Activated naive CD8-positive, alpha-beta T cell treated with anti-CD3 and anti-CD28 coated beads, Interleukin-2, amount 50 U/mL, for 24 hours (primary cell): ENCODE results near the gene SERTAD2.
A peak's percentile ranks its signal among the peaks of the same experiment; 100 is the strongest.

Experiments used
- ATAC-seq: fragments of 150-1000 bp; cut with Tn5 transposase; one replicate; pipeline ENCODE4 v1.10.0; 2021
- DNase-seq: peaks from one replicate; pipeline ENCODE4 v3.0.0; 2021
- H3K27ac Mint-ChIP-seq: one replicate; pipeline ENCODE4 v1.8.0; 2021; ENCODE audit warnings: mild to moderate bottlenecking, mixed read lengths
- H3K27me3 Mint-ChIP-seq: one replicate; pipeline ENCODE4 v1.8.0; 2021; ENCODE audit warnings: mixed read lengths
- H3K36me3 Mint-ChIP-seq: one replicate; pipeline ENCODE4 v1.8.0; 2021; ENCODE audit warnings: low read depth, mixed read lengths
- H3K4me1 Mint-ChIP-seq: one replicate; pipeline ENCODE4 v1.8.0; 2021; ENCODE audit warnings: mixed read lengths
- H3K4me3 Mint-ChIP-seq: one replicate; pipeline ENCODE4 v1.8.0; 2021; ENCODE audit warnings: mild to moderate bottlenecking, moderate library complexity, mixed read lengths
- H3K9me3 Mint-ChIP-seq: one replicate; pipeline ENCODE4 v1.8.0; 2021; ENCODE audit warnings: mixed read lengths

The SERTAD2 gene

DNA sequence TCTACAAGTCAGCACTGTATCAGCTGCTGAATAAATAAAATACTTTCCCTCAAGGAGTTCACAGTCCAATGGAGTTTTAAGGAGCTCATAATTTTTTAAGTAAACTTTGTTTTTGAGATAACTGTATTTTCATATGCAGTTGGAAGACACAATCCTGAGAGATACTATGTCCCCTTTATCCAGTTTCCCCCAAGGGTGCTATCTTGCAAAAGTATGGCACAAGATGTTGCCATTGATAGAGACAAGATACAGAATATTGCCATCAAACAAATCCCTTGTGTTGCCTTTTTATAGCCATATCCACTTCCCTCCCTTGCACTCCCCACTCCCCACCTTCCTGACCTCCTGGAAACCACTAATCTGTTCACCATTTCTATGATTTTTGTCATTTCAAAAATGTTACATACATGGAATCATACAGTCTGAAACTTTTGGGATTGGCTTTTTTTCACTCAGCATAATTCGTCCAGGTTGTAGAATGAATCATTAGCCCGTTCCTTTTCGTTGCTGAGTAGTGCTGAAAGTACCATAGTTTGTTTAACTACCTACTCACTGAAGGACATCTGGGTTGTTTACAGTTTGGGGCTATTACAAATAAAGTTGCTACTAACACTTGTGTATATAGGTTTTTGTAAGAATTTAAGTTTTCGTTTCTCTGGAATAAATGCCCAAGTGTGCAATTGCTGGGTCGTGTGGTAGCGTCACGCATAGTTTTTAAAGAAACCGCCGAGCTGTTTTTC, 30.2 kb upstream of the SERTAD2 start:
- Mint-ChIP-seq H3K9me3 (no peaks in the 10 kb centered on the region), H3K4me1 (peaks cover 41% of the 10 kb centered on the region)

DNA sequence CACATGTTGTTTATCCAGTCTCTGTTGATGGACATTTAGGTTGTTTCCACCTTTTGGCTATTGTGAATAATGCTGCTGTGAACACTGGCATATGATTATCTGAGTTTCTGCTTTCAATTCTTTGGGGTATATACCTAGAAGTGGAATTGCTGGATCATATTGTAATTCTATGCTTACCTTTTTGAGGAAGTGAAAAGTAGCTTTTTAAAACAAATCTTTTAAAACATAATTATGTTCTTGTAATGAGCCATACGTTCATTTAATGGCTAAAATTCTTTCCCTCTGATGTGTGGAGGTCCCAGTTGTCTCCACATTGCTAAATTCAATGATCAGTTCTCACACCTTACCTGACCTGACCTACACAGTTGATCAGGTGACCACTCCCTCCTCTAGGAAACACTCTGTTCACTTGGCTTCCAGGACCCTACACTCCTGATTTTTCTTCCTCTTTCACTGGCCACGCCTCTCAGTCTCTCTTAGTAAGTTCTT, 27.8 kb upstream of the SERTAD2 start:
- no peak for DNase-seq
- Mint-ChIP-seq H3K27ac (no peak overlapping the region), H3K9me3 (no peaks in the 10 kb centered on the region), H3K4me3 (no peak overlapping the region), H3K4me1 (peaks cover 51% of the 10 kb centered on the region), H3K27me3 (no peaks in the 10 kb centered on the region), H3K36me3 (no peaks in the 10 kb centered on the region)
- ATAC-seq, result no peak

More for the DNA sequence above, 30.2 kb upstream of the SERTAD2 start:
- Mint-ChIP-seq H3K36me3 (peaks cover 2% of the 10 kb centered on the region), H3K27me3 (no peaks in the 10 kb centered on the region), H3K27ac (no peak overlapping the region), H3K4me3 (no peak overlapping the region)
- no peak for DNase-seq
- ATAC-seq, result no peak

DNA sequence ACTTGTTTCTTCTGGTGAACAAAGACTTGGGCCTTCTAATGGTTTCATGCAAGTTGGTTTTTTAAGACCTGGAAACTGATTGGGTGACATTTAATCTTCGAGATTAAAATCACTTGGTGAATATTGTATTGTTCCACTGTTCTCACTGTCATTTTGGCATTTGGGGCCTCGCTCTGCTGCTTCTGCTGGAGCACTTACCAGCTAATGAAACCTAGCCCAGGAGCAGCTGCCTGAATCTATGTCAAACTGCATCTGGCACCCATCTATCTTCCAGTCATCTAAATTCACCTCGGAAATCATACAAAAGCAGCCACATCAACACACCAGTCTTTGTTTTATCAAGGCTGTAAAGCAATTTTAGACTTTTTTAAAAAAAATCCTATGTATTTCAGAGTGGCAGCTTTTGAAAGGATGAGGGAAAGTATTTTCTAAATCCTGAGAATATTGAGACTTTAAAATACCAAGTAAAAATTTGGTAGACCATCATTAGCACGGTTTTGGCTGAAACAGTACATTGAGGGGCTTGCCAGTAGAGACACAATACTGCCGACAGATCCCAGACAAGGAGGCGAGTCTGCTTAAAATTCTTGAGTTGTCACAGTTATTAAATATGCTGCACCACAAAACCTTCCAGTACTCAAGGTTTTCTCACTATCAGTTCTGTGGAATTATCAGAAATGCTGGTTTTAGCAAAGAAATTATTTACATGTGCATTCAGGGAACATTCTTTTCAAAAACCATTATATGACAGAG, 26.1 kb upstream of the SERTAD2 start:
- Mint-ChIP-seq H3K36me3 (no peaks in the 10 kb centered on the region), H3K27me3 (no peaks in the 10 kb centered on the region), H3K4me3 (peak overlapping the region; percentile 35), H3K4me1 (peaks cover 59% of the 10 kb centered on the region), H3K27ac (peak overlapping the region; percentile 86), H3K9me3 (no peaks in the 10 kb centered on the region)
- DNase-seq (peak; percentile 35), ATAC-seq (peak; percentile 29)

DNA sequence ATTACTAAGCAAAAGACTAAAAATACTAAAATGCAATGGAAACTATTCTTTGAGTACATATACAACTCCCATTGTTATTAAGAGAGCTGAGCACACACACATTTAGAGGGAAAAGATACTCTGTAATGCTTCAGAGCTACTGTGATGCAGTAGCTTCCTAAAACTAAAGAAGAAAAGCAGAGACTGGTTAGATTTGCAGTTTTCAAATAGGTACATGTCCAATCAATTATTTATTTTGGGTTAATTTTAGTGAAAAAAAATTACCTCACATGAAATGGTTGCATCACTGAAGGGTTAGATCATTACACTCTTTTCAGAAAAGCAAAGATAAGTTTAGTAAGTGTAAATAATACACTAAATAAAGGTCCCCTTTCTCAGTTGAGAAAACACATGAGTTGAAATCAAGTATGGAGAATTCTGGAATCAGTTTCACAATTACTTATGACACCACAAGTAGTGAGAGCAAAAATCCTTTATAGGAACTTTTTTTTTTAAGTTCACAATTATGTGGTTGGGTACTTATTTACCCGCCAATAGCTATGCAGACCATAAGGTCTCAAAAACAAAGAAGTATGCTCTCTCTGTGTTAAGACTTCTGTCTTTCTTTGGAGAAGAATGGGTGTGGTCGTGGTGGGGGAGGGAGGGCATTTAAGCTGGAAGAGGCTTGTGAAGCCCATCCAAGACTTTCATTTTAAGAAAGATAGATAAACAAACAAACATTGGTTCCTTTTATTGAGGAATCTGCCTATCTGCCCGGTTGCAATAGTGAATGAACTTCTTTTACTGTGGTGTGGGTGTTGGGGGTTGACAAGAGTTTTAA, 25.3 kb upstream of the SERTAD2 start:
- no peaks in the 10 kb centered on the region for H3K36me3 Mint-ChIP-seq
- H3K4me3 Mint-ChIP-seq, result peak overlapping the region; percentile 35
- DNase-seq, result no peak
- no peak for ATAC-seq
- no peaks in the 10 kb centered on the region for H3K27me3 Mint-ChIP-seq
- H3K9me3 Mint-ChIP-seq, result no peaks in the 10 kb centered on the region
- peaks cover 60% of the 10 kb centered on the region for H3K4me1 Mint-ChIP-seq
- peak overlapping the region; percentile 86 for H3K27ac Mint-ChIP-seq

DNA sequence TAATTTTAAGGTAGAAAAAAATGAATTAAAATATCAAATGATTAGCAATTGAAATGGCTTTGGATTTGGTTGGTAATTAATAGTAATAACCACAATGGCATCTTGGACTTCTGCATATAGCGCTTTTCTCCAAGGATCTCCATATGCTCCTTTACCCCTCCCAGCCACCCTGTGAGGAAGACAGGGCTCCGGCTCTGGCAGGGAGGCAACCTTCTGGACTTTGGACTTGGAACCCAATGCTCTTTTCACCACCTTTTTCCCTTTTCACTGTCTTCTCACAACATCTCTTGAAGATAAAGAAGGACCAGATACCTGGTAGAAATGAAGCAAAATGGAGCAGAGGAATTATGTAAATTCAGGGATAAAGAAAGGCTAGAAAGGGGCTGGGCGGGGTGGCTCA, 23.8 kb upstream of the SERTAD2 start:
- Mint-ChIP-seq H3K4me3 (no peak overlapping the region), H3K36me3 (no peaks in the 10 kb centered on the region), H3K9me3 (no peaks in the 10 kb centered on the region), H3K4me1 (peaks cover 63% of the 10 kb centered on the region), H3K27ac (peak overlapping the region; percentile 47), H3K27me3 (no peaks in the 10 kb centered on the region)
- DNase-seq (no peak), ATAC-seq (no peak)

DNA sequence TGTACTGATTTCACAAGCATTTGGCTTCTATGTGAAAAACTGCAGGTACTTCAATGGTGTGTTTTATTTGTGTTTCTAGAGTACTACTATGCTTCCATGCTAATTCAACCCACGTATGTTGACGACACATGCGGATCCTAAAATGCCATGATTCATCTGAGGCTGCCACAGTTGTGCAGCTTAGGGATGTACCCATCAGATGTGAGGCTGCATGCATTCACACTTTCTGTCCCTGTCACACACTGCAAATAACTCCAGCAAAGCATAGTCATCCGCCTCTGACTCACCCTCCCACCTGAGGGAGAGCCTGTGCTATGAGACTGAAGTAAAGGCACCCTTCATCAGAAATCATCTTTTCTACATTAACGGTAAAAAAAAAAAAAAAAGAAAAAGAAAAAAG, 22.1 kb upstream of the SERTAD2 start:
- Mint-ChIP-seq H3K4me1 (peaks cover 61% of the 10 kb centered on the region), H3K9me3 (no peaks in the 10 kb centered on the region), H3K36me3 (no peaks in the 10 kb centered on the region), H3K27ac (peak overlapping the region; percentile 71), H3K27me3 (no peaks in the 10 kb centered on the region), H3K4me3 (peak overlapping the region; percentile 17)
- peak; percentile 71 for DNase-seq
- peak; percentile 100 for ATAC-seq

DNA sequence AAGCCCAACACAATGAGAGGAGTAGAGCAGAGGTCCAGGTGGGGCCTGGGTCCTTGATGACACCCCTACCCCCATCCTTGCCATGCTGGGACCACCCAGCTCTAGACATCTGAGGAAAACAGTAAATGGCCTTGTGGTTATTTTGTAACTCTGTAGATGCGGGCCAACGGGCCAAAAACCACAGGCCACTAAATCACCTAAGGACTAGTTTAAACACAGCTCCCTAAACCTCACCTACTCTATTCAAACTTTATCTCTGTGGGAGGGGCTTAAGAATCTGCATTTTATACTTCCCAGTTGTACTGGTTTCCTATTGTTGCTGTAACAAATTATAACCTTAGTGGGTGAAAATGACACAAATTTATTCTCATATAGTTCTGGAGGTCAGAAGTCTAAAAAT, 19.0 kb upstream of the SERTAD2 start:
- no peaks in the 10 kb centered on the region for H3K9me3 Mint-ChIP-seq
- no peaks in the 10 kb centered on the region for H3K36me3 Mint-ChIP-seq
- H3K4me1 Mint-ChIP-seq, result peaks cover 40% of the 10 kb centered on the region
- no peak for ATAC-seq
- H3K27ac Mint-ChIP-seq, result no peak overlapping the region
- no peak overlapping the region for H3K4me3 Mint-ChIP-seq
- no peaks in the 10 kb centered on the region for H3K27me3 Mint-ChIP-seq
- DNase-seq, result no peak

DNA sequence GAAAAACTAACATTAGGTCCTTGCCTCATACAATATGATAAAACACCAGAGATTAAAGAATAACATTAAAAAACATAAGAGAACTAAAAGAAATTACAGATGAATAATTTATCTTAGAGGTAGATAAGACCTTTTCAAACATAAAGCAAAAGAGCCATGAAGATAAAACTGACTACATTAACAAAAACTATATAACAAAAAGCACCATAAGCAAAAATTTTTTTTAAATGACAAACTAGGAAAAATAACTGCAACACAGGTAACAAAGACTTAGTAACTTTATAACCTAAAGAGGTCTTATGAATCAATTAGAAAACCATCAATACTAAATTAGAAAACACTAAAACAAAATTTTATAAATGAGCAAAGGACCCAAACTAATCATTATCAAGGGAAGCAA, 16.3 kb upstream of the SERTAD2 start:
- DNase-seq (no peak), ATAC-seq (no peak)
- H3K36me3 Mint-ChIP-seq, result no peaks in the 10 kb centered on the region
- no peaks in the 10 kb centered on the region for H3K27me3 Mint-ChIP-seq
- H3K4me3 Mint-ChIP-seq, result no peak overlapping the region
- no peak overlapping the region for H3K27ac Mint-ChIP-seq
- peaks cover 40% of the 10 kb centered on the region for H3K4me1 Mint-ChIP-seq
- H3K9me3 Mint-ChIP-seq, result no peaks in the 10 kb centered on the region

DNA sequence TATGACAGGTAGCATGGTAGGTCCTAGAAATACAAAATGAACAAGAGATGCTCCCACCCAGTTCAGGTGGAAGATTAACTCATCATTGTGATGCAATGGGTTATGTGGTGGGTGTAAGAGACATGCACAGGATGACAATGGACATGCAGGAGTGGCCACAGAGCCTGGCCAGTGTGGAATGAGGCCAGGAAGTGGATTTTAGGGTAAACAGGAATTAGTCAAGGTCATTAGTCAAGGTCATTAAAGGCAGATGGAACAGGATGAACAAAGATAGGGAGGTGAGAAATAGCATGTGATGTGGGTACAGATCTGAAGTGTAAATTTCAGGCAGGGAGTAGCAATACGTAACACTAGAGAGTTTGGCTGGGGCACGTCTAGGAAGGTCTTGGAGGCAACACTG, 15.6 kb upstream of the SERTAD2 start:
- Mint-ChIP-seq H3K36me3 (no peaks in the 10 kb centered on the region), H3K4me1 (peaks cover 41% of the 10 kb centered on the region)
- DNase-seq, result no peak

DNA sequence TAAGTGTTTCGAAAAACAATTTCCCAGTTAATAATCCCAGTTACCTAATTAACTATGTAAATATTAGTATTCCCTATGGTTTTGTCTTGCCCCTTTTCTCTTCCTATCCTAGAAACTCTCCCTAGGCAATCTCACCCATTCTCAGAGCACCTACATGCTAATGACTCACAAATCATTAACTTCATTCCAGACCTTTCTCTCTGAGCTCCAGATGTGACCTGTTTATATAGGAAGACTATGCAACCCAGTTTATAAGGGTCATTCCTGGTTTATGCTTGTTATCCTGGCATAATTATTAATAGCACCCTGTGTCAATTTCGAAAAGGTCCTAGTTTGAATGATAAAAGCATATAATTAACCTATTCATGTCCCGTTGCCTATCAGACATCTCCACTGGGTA, 14.8 kb upstream of the SERTAD2 start:
- Mint-ChIP-seq H3K9me3 (no peaks in the 10 kb centered on the region), H3K36me3 (no peaks in the 10 kb centered on the region), H3K4me1 (peaks cover 46% of the 10 kb centered on the region), H3K27ac (no peak overlapping the region), H3K4me3 (no peak overlapping the region), H3K27me3 (no peaks in the 10 kb centered on the region)
- no peak for ATAC-seq
- no peak for DNase-seq

More for the DNA sequence above, 15.6 kb upstream of the SERTAD2 start:
- ATAC-seq, result no peak
- Mint-ChIP-seq H3K27ac (no peak overlapping the region), H3K9me3 (no peaks in the 10 kb centered on the region), H3K4me3 (no peak overlapping the region), H3K27me3 (no peaks in the 10 kb centered on the region)

DNA sequence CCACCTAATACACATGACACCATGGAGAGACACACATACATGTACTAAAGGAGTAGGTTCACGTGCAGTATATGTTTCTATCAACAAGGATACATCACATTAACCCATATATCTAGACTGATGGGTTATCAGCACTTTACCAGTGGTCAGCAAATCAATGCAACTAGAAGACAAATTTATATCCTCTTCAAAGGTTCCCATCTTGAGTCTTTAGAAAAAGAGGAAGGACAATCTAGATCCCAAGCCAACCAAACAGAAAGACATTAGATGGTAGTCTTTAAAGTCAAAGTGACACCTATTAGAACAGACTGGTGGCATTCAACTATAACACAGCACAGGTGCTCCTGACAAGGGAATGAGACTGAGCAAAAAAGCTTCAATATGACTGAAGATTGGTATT, 13.8 kb upstream of the SERTAD2 start:
- no peak for ATAC-seq

DNA sequence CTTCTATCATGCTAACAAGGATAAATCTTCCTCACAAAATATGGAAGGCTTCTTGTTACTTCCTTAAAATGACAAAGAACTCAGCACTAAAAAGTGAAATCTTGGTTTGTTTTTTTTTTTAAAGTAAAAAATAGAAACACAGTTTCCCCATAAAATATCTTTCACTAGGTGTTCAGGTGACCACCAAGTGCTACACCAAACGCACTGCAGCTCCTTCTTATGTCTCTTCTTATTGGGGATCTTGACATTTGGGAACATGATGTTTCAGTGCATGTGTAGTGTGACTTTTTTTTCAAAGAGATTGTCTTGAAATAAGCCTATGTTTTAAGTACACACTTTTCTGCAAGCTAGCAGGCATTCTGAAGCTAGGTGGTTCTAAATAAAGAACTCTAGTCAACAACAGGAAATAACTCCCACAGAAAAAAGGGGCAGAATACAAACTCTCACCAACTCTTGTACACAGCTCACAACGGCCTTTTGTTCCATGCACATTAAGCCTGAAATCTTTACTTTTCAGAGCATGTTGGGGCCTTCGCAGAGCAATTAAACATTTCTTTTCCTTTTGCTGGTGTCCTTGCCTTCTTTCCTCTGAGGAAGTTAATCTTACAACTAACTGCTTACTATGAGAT, 13.2 kb upstream of the SERTAD2 start:
- ATAC-seq, result no peak
- DNase-seq, result no peak
- Mint-ChIP-seq H3K9me3 (no peaks in the 10 kb centered on the region), H3K27ac (peak overlapping the region; percentile 21), H3K4me3 (no peak overlapping the region), H3K36me3 (no peaks in the 10 kb centered on the region), H3K27me3 (no peaks in the 10 kb centered on the region), H3K4me1 (peaks cover 48% of the 10 kb centered on the region)

More for the DNA sequence above, 13.8 kb upstream of the SERTAD2 start:
- no peak for DNase-seq
- H3K9me3 Mint-ChIP-seq, result no peaks in the 10 kb centered on the region
- no peaks in the 10 kb centered on the region for H3K27me3 Mint-ChIP-seq
- no peaks in the 10 kb centered on the region for H3K36me3 Mint-ChIP-seq
- H3K4me1 Mint-ChIP-seq, result peaks cover 48% of the 10 kb centered on the region
- H3K4me3 Mint-ChIP-seq, result no peak overlapping the region
- peak overlapping the region; percentile 21 for H3K27ac Mint-ChIP-seq

DNA sequence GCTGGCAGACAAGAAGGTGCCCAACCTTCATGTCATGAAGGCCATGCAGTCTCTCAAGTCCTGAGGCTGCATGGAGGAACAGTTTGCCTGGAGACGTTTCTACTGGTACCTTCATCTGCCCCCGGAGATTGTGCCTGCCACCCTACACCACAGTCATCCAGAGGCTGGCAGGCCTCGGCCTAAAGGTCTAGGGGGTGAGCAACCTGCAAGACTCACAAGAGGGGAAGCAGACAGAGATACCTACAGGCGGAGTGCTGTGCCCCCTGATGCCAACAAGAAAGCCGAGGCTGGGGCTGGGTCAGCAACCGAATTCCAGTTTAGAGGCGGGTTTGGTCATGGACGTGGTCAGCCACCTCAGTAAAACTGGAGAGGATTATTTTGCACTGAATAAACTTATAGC, 12.0 kb upstream of the SERTAD2 start:
- Mint-ChIP-seq H3K4me1 (peaks cover 51% of the 10 kb centered on the region), H3K4me3 (no peak overlapping the region), H3K27me3 (no peaks in the 10 kb centered on the region), H3K9me3 (no peaks in the 10 kb centered on the region), H3K36me3 (no peaks in the 10 kb centered on the region), H3K27ac (no peak overlapping the region)
- DNase-seq (no peak), ATAC-seq (no peak)

DNA sequence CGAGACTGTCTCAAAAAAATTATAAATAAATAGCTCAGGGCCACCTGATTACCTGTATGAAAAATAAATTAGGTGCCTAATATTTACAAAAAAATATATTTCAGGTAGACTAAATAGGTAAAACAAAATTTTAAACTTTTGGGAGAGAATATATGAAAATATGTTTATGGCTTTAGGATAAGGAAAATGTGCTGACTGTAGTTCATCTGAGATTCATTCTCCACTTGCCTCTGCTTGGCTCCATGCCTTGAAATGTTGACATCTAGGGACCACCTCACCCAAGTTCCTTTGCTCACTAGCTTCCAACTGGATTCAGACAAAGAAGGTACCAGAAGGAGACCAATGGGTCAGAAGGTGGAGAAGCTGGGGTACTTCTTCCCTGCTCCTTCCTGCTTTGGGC, 9.7 kb upstream of the SERTAD2 start:
- Mint-ChIP-seq H3K27ac (no peak overlapping the region), H3K9me3 (no peaks in the 10 kb centered on the region), H3K36me3 (no peaks in the 10 kb centered on the region), H3K27me3 (no peaks in the 10 kb centered on the region), H3K4me3 (no peak overlapping the region), H3K4me1 (peaks cover 69% of the 10 kb centered on the region)
- DNase-seq, result no peak
- no peak for ATAC-seq
